Upper lobe of left lung (tissue), 4 donors: Measurements from ENCODE around the gene RSPRY1.

Experiments
- EP300 ChIP-seq, 4 donors: sonication (generic); formaldehyde crosslinking; IDR thresholded peaks; one replicate each; pipeline ENCODE4 v1.5.1; 2017; ENCODE audit warnings: antibody characterized with exemption in 4 of 4, control low read depth in 2 of 4
- POLR2AphosphoS5 ChIP-seq, 2 donors: sonication (generic); formaldehyde crosslinking; IDR thresholded peaks; one replicate each; pipeline ENCODE4 v1.5.1; 2017; ENCODE audit warnings: antibody characterized with exemption in 2 of 2
- TF ChIP-seq, protein P1 (sequence below), 6 experiments: fragments of 450-650 bp in 4 of 6; fragments of 200-600 bp in 2 of 6; sonication (generic) in 2 of 6; IDR thresholded peaks; one replicate each; pipeline ENCODE4 v1.5.1; 2016 to 2019; ENCODE audit warnings: antibody characterized with exemption in 6 of 6

DNA sequence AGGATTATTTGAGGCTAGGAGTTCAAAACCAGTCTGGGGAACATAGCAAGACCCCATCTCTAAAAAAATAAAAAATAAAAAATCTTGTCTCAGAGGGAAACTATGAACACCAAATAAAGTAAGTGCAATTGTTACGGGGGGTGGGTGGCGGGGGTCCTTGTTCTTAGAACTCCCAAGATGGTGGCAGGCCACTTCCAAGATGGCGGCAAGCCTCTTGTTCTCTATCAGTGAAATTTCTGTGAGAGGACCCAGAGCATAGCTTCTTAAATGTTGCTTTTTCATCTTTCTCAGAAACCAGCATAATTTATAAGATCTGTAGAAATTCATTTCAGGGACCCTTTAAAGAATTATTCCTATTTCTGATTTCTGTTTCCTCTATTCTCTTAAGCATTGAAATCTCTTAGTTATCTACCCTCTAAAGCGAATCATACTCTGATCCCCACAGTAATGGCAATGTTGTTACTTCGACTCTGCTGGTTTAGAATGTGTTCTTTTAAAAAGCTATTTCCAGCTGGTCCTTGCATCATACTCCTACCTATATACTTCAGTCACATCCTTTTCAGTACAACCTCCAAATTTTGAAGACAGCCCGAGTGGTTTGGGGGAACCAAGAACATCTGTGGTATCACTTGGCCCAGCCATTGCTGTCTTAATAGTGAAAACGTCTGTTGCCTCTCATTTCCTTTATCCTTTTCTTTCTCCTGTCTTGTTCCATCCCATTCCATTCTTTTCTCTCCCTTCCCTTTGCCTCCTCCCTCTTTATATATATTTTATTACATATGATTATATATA, 16.2 kb downstream of the RSPRY1 start:
- TF ChIP-seq, protein P1, sequence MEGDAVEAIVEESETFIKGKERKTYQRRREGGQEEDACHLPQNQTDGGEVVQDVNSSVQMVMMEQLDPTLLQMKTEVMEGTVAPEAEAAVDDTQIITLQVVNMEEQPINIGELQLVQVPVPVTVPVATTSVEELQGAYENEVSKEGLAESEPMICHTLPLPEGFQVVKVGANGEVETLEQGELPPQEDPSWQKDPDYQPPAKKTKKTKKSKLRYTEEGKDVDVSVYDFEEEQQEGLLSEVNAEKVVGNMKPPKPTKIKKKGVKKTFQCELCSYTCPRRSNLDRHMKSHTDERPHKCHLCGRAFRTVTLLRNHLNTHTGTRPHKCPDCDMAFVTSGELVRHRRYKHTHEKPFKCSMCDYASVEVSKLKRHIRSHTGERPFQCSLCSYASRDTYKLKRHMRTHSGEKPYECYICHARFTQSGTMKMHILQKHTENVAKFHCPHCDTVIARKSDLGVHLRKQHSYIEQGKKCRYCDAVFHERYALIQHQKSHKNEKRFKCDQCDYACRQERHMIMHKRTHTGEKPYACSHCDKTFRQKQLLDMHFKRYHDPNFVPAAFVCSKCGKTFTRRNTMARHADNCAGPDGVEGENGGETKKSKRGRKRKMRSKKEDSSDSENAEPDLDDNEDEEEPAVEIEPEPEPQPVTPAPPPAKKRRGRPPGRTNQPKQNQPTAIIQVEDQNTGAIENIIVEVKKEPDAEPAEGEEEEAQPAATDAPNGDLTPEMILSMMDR (IDR thresholded peaks at IDR 0.05), result no peak
- TF ChIP-seq POLR2AphosphoS5 (IDR thresholded peaks at IDR 0.05) (no peak), EP300 (IDR thresholded peaks at IDR 0.05) (no peak)
